Right ventricle myocardium superior (tissue), 1 donor: ENCODE results near the gene RAB37. TPM values are rescaled to one million over a fixed set of nuclear protein-coding genes. Genes with fewer than 3 reads are reported as not detected.

ENCODE experiments used
- ATAC-seq: fragments of 200-7000 bp; cut with Tn5 transposase; one replicate; pipeline ENCODE4 v1.9.1; 2020; ENCODE audit warnings: mild to moderate bottlenecking; ENCODE audit not compliant: poor library complexity
- DNase-seq: peaks from one replicate; pipeline ENCODE4 v3.0.0-alpha.2; 2020
- intact Hi-C: fragments of 100-400 bp; cut with DNase I; formaldehyde crosslinking; loops from one replicate; pipeline ENCODE4 v1.11.2; 2022
- total RNA-seq: library from RNA; stranded (reverse); fragmentation: NEBNext Ultra II Directional; extraction: Animal tissue kit (Norgen Biotek cat#: 25700); gene quantifications from one replicate; pipeline ENCODE4 v1.2.1, GENCODE V29; 2021
- donor health status: DM: no; HTN: yes; CAD: no; lungs with severe emphysema.

Gene RAB37
- total RNA-seq, 1 donor from 2014 or later = 4.1 TPM

GRCh38 chr17:74755533-74755932, 18.5 kb downstream of the RAB37 start:
- intact Hi-C loops = no loop called here
- DNase-seq (no peak), ATAC-seq (no peak)

GRCh38 chr17:74756891-74757290, 19.8 kb downstream of the RAB37 start:
- DNase-seq (no peak), ATAC-seq (no peak)
- intact Hi-C loops = no loop called here

GRCh38 chr17:74757502-74757901, 20.4 kb downstream of the RAB37 start:
- DNase-seq (peak; percentile 79), ATAC-seq (peak; percentile 40)
- intact Hi-C loops = no loop called here

GRCh38 chr17:74757931-74758847, 21.1 kb downstream of the RAB37 start:
- ATAC-seq = peak; percentile 64
- peak; percentile 64 for DNase-seq
- intact Hi-C loops = no loop called here

- DNase-seq (no peak), ATAC-seq (peak; percentile 38)
- intact Hi-C loops = no loop called here
These were observed 21.8 kb downstream of the RAB37 start for GRCh38 chr17:74758848-74759168.

- ATAC-seq (peak; percentile 6), DNase-seq (no peak)
- intact Hi-C loops = no loop called here
These were observed 22.3 kb downstream of the RAB37 start for GRCh38 chr17:74759243-74759801.

- intact Hi-C loops = no loop called here
- ATAC-seq = no peak
These were observed 22.9 kb downstream of the RAB37 start for GRCh38 chr17:74759941-74760340.

GRCh38 chr17:74760404-74761105, 23.5 kb downstream of the RAB37 start:
- ATAC-seq (peak; percentile 16), DNase-seq (no peak)
- intact Hi-C loops = no loop called here

More at GRCh38 chr17:74759941-74760340, 22.9 kb downstream of the RAB37 start:
- DNase-seq = no peak

GRCh38 chr17:74761419-74761818, 24.4 kb downstream of the RAB37 start:
- intact Hi-C loops = no loop called here
- DNase-seq (no peak), ATAC-seq (no peak)

- DNase-seq = no peak
- intact Hi-C loops = no loop called here
- ATAC-seq = no peak
These were observed 24.9 kb downstream of the RAB37 start for GRCh38 chr17:74761931-74762330.

- ATAC-seq (no peak), DNase-seq (no peak)
- intact Hi-C loops = no loop called here
These were observed 26.7 kb downstream of the RAB37 start for GRCh38 chr17:74763565-74764387.

- intact Hi-C loops = no loop called here
- DNase-seq = no peak
- ATAC-seq = no peak
These were observed 27.8 kb downstream of the RAB37 start for GRCh38 chr17:74764751-74765286.

GRCh38 chr17:74766413-74766812, 29.4 kb downstream of the RAB37 start:
- intact Hi-C loops = no loop called here
- ATAC-seq (no peak), DNase-seq (no peak)

GRCh38 chr17:74767111-74767516, 30.1 kb downstream of the RAB37 start:
- DNase-seq (no peak), ATAC-seq (no peak)
- intact Hi-C loops = no loop called here

- ATAC-seq (peak; percentile 77), DNase-seq (peak; percentile 83)
- intact Hi-C loops = no loop called here
These were observed 31.2 kb downstream of the RAB37 start for GRCh38 chr17:74768069-74768762.

GRCh38 chr17:74768763-74769114, 31.7 kb downstream of the RAB37 start:
- DNase-seq (no peak), ATAC-seq (peak; percentile 23)
- intact Hi-C loops = no loop called here

GRCh38 chr17:74769266-74769855, 32.3 kb downstream of the RAB37 start:
- no peak for ATAC-seq
- intact Hi-C loops = no loop called here
- no peak for DNase-seq
